WTC11 (cell line): ENCODE data around the gene ST6GALNAC6. TPM values are rescaled to one million over a fixed set of nuclear protein-coding genes. Genes with fewer than 3 reads are reported as not detected.
"Not testable (repeated sequence)": the region's sequence is repeated elsewhere in the genome, so short reads cannot be mapped to it uniquely, and the experiment has no call there.

ENCODE experiments used
- ATAC-seq: fragments of 200-7000 bp; cut with Tn5 transposase; 2 replicates; pipeline ENCODE4 v1.10.0; 2021; ENCODE audit warnings: mild to moderate bottlenecking, moderate library complexity
- CTCF ChIA-PET: fragments of 300-600 bp; sonication (Branson Sonifier 250); formaldehyde crosslinking; loops from one replicate; lab custom pipeline; 2021; ENCODE audit warnings: antibody characterized with exemption; lab: Charles Lee
- POLR2A ChIA-PET: fragments of 350-600 bp; sonication (Branson Sonifier 250); formaldehyde crosslinking; loops from one replicate; lab custom pipeline; 2021; ENCODE audit warnings: antibody characterized with exemption; lab: Charles Lee
- DNase-seq: peaks from one replicate; pipeline ENCODE4 v3.0.0; 2021; ENCODE audit warnings: low spot score
- H3K27ac Mint-ChIP-seq: 2 replicates; pipeline ENCODE4 v1.8.0; 2021; ENCODE audit warnings: mixed read lengths
- H3K27me3 Mint-ChIP-seq: 2 replicates; pipeline ENCODE4 v1.8.0; 2021; ENCODE audit warnings: low read depth, mild to moderate bottlenecking, moderate library complexity, mixed read lengths
- H3K36me3 Mint-ChIP-seq: 2 replicates; pipeline ENCODE4 v1.8.0; 2021; ENCODE audit warnings: mixed read lengths
- H3K4me1 Mint-ChIP-seq: 2 replicates; pipeline ENCODE4 v1.8.0; 2022; ENCODE audit warnings: mixed read lengths
- H3K4me3 Mint-ChIP-seq: 2 replicates; pipeline ENCODE4 v1.8.0; 2021; ENCODE audit warnings: mild to moderate bottlenecking, moderate library complexity, mixed read lengths
- H3K9me3 Mint-ChIP-seq: 2 replicates; pipeline ENCODE4 v1.8.0; 2021; ENCODE audit warnings: mixed read lengths
- E2F1 ChIP-seq: sonication (generic); formaldehyde crosslinking; IDR thresholded peaks from 2 replicates; pipeline ENCODE4 v1.8.0; 2022; ENCODE audit warnings: mild to moderate bottlenecking, missing genetic modification reagents
- ELF4 ChIP-seq: sonication (generic); formaldehyde crosslinking; IDR thresholded peaks from 2 replicates; pipeline ENCODE4 v1.8.1; 2022; ENCODE audit warnings: low read depth, mild to moderate bottlenecking, moderate library complexity, missing genetic modification reagents
- TEAD1 ChIP-seq: sonication (generic); formaldehyde crosslinking; IDR thresholded peaks from 2 replicates; pipeline ENCODE4 v1.8.0; 2022; ENCODE audit warnings: mild to moderate bottlenecking, missing genetic modification reagents
- ZNF416 ChIP-seq: fragments of 250-450 bp; sonication (Bioruptor Pico); IDR thresholded peaks from 2 replicates; pipeline ENCODE4 v1.9.0; 2021; ENCODE audit warnings: mild to moderate bottlenecking, inconsistent platforms
- total RNA-seq: library from RNA; stranded (reverse); gene quantifications from 3 replicates; pipeline ENCODE4 v1.2.3, GENCODE V29; 2021
- TF ChIP-seq, protein P1 (sequence below): sonication (generic); formaldehyde crosslinking; IDR thresholded peaks from 2 replicates; pipeline ENCODE4 v1.8.0; 2022; ENCODE audit warnings: mild to moderate bottlenecking, missing genetic modification reagents
- TF ChIP-seq, protein P2 (sequence below): fragments of 250-450 bp; sonication (Bioruptor Pico); IDR thresholded peaks from 2 replicates; pipeline ENCODE4 v1.9.0; 2021; ENCODE audit warnings: mild to moderate bottlenecking
- TF ChIP-seq, protein P3 (sequence below): sonication (generic); formaldehyde crosslinking; IDR thresholded peaks from 2 replicates; pipeline ENCODE4 v1.8.0; 2022; ENCODE audit warnings: missing genetic modification reagents
- TF ChIP-seq, protein P4 (sequence below): sonication (generic); formaldehyde crosslinking; IDR thresholded peaks from 2 replicates; pipeline ENCODE4 v1.8.1; 2023; ENCODE audit warnings: mild to moderate bottlenecking, missing genetic modification reagents, borderline replicate concordance

The ST6GALNAC6 gene
- total RNA-seq, 1 experiment from 2014 or later, result 47.5 TPM

DNA sequence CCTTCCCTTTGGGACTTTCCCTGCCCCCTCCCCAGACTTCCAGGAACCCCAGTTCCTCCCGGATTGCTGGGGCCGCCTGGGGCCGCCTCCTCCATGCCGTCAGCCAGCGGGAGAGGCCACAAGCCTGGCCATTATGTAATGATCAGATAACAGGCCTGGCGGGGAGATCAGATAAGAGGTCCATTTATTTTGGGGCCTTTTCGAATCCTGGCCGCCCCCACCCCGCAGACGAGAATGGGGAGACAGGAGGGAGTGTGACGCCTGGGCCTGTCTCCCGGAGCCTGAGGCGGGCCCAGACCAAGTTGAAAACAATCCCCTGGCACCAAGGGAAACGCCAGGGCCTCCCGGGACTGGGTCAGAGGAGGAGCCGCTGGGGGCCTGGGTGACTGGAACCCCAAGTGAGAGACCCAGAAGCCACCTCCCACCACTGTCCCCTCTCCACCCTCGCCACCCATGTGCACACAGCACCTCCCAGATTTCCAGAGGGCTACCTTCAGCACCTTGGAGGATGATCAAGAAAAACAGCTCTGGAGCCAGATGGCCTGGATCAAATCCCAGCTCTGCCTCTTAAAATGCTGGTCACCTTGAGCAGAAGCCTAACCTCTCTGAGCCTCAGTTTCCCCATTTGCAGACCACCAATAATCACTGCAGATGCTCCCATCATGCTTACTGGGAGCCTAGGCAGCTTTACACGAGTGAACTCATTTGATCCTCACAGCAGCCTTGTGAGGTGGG is 52.8 kb downstream of the ST6GALNAC6 start:
- Mint-ChIP-seq H3K36me3 (peaks cover 12% of the 10 kb centered on the region), H3K27me3 (no peaks in the 10 kb centered on the region), H3K4me1 (peaks cover 9% of the 10 kb centered on the region)
- CTCF ChIA-PET, result interaction anchor here (1.4 to 1.5 kb wide), 2 partner anchors 23 kb away, joined by 3 to 6 read pairs; no protein-coding TSS in a partner anchor
- TF ChIP-seq E2F1 (CRISPR knock-in tag) (no peak), TEAD1 (no peak), ELF4 (no peak), ZNF416 (CRISPR knock-in tag) (no peak)
- TF ChIP-seq, protein P1, sequence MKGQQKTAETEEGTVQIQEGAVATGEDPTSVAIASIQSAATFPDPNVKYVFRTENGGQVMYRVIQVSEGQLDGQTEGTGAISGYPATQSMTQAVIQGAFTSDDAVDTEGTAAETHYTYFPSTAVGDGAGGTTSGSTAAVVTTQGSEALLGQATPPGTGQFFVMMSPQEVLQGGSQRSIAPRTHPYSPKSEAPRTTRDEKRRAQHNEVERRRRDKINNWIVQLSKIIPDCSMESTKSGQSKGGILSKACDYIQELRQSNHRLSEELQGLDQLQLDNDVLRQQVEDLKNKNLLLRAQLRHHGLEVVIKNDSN, result no peak
- TF ChIP-seq, protein P2, sequence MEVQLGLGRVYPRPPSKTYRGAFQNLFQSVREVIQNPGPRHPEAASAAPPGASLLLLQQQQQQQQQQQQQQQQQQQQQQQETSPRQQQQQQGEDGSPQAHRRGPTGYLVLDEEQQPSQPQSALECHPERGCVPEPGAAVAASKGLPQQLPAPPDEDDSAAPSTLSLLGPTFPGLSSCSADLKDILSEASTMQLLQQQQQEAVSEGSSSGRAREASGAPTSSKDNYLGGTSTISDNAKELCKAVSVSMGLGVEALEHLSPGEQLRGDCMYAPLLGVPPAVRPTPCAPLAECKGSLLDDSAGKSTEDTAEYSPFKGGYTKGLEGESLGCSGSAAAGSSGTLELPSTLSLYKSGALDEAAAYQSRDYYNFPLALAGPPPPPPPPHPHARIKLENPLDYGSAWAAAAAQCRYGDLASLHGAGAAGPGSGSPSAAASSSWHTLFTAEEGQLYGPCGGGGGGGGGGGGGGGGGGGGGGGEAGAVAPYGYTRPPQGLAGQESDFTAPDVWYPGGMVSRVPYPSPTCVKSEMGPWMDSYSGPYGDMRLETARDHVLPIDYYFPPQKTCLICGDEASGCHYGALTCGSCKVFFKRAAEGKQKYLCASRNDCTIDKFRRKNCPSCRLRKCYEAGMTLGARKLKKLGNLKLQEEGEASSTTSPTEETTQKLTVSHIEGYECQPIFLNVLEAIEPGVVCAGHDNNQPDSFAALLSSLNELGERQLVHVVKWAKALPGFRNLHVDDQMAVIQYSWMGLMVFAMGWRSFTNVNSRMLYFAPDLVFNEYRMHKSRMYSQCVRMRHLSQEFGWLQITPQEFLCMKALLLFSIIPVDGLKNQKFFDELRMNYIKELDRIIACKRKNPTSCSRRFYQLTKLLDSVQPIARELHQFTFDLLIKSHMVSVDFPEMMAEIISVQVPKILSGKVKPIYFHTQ (CRISPR knock-in tag), result no peak
- TF ChIP-seq, all 79 proteins: peak for 0
- ATAC-seq, result no peak
- Mint-ChIP-seq H3K9me3 (peaks cover 16% of the 10 kb centered on the region), H3K27ac (no peak overlapping the region), H3K4me3 (no peak overlapping the region)
- POLR2A ChIA-PET, result interaction anchor here (1.0 kb wide), 1 partner anchor 18 kb away, joined by 3 read pairs; no protein-coding TSS in a partner anchor
- no peak for DNase-seq

DNA sequence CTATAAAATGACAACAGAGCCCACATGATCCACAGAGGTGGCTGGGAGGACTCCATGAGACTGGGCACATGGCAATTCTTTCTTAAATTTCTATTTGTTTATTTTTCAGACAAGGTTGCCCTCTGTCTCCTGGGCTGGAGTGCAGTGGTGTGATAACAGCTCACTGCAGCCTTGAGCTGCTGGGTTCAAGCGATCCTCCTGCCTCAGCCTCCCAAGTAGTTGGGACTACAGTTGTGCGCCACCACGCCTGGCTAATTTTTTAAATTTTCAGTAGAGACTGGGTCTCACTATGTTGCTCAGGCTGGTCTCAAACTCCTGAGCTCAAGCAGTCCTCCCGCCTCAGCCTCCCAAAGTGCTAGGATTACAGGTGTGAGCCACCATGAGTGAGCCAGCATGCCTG is 53.8 kb downstream of the ST6GALNAC6 start:
- H3K27me3 Mint-ChIP-seq, DNase-seq, ATAC-seq, POLR2A ChIA-PET, H3K4me1 Mint-ChIP-seq, H3K4me3 Mint-ChIP-seq, H3K27ac Mint-ChIP-seq: not testable (repeated sequence)
- CTCF ChIA-PET, result interaction anchor here (0.5 to 1.9 kb wide), 6 partner anchors 9 to 272 kb away, joined by 3 to 6 read pairs (median 4); partner anchors contain the start of genes ENG and FPGS
- Mint-ChIP-seq H3K9me3 (peaks cover 16% of the 10 kb centered on the region), H3K36me3 (peaks cover 12% of the 10 kb centered on the region)

DNA sequence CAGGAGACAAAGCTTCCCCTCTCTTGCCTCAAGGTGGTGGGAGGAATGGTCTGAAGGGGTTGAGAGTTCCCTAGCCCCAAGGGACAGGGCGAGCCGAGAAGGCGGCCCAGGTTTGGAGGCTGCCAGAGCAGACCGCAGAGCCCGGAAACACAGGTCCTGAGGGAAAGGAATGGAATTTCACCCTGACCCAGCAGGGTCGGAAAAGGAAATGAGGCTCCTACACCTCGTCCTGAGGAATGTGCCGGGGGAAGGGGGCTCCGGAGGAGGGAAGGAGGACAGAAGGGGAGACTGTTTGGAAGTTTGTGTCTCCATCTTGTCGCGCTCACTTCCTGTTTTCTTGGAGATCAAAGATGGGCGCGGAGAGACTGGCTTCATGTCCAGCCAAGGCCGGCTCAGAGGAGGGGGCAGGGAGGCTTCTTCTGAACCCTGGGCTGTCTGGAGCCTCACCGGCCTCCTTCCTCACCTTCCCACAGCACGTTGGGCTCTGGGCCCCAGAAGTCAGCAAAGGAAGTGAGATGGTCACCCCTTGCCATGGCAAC is 54.5 kb downstream of the ST6GALNAC6 start:
- Mint-ChIP-seq H3K27ac (peak overlapping the region; percentile 45), H3K4me1 (peaks cover 9% of the 10 kb centered on the region), H3K9me3 (peaks cover 16% of the 10 kb centered on the region), H3K4me3 (no peak overlapping the region), H3K36me3 (peaks cover 12% of the 10 kb centered on the region), H3K27me3 (no peaks in the 10 kb centered on the region)
- CTCF ChIA-PET, result interaction anchor here (0.7 to 1.9 kb wide), 9 partner anchors 10 to 273 kb away, joined by 3 to 6 read pairs (median 4); partner anchors contain the start of genes ENG and FPGS
- ATAC-seq (peak; percentile 83), DNase-seq (peak; percentile 40)
- TF ChIP-seq, protein P3, sequence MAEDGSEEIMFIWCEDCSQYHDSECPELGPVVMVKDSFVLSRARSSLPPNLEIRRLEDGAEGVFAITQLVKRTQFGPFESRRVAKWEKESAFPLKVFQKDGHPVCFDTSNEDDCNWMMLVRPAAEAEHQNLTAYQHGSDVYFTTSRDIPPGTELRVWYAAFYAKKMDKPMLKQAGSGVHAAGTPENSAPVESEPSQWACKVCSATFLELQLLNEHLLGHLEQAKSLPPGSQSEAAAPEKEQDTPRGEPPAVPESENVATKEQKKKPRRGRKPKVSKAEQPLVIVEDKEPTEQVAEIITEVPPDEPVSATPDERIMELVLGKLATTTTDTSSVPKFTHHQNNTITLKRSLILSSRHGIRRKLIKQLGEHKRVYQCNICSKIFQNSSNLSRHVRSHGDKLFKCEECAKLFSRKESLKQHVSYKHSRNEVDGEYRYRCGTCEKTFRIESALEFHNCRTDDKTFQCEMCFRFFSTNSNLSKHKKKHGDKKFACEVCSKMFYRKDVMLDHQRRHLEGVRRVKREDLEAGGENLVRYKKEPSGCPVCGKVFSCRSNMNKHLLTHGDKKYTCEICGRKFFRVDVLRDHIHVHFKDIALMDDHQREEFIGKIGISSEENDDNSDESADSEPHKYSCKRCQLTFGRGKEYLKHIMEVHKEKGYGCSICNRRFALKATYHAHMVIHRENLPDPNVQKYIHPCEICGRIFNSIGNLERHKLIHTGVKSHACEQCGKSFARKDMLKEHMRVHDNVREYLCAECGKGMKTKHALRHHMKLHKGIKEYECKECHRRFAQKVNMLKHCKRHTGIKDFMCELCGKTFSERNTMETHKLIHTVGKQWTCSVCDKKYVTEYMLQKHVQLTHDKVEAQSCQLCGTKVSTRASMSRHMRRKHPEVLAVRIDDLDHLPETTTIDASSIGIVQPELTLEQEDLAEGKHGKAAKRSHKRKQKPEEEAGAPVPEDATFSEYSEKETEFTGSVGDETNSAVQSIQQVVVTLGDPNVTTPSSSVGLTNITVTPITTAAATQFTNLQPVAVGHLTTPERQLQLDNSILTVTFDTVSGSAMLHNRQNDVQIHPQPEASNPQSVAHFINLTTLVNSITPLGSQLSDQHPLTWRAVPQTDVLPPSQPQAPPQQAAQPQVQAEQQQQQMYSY (CRISPR knock-in tag), result peak; percentile 69
- TF ChIP-seq, protein P4, sequence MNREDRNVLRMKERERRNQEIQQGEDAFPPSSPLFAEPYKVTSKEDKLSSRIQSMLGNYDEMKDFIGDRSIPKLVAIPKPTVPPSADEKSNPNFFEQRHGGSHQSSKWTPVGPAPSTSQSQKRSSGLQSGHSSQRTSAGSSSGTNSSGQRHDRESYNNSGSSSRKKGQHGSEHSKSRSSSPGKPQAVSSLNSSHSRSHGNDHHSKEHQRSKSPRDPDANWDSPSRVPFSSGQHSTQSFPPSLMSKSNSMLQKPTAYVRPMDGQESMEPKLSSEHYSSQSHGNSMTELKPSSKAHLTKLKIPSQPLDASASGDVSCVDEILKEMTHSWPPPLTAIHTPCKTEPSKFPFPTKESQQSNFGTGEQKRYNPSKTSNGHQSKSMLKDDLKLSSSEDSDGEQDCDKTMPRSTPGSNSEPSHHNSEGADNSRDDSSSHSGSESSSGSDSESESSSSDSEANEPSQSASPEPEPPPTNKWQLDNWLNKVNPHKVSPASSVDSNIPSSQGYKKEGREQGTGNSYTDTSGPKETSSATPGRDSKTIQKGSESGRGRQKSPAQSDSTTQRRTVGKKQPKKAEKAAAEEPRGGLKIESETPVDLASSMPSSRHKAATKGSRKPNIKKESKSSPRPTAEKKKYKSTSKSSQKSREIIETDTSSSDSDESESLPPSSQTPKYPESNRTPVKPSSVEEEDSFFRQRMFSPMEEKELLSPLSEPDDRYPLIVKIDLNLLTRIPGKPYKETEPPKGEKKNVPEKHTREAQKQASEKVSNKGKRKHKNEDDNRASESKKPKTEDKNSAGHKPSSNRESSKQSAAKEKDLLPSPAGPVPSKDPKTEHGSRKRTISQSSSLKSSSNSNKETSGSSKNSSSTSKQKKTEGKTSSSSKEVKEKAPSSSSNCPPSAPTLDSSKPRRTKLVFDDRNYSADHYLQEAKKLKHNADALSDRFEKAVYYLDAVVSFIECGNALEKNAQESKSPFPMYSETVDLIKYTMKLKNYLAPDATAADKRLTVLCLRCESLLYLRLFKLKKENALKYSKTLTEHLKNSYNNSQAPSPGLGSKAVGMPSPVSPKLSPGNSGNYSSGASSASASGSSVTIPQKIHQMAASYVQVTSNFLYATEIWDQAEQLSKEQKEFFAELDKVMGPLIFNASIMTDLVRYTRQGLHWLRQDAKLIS (CRISPR knock-in tag), result no peak
- POLR2A ChIA-PET, result no interaction called here
